Left cardiac atrium (tissue), 4 donors: ENCODE results near the gene KREMEN2. TPM values are rescaled to one million over a fixed set of nuclear protein-coding genes. Genes with fewer than 3 reads are reported as not detected.

Source experiments
- ATAC-seq, 2 donors: fragments of 200-7000 bp; cut with Tn5 transposase; one replicate each; pipeline ENCODE4 v1.9.1; 2020; ENCODE audit warnings: mild to moderate bottlenecking in 2 of 2, moderate library complexity in 2 of 2
- DNase-seq: peaks from one replicate; pipeline ENCODE4 v3.0.0-alpha.2; 2020
- intact Hi-C, 2 donors: fragments of 100-400 bp; cut with DNase I; formaldehyde crosslinking; loops; one replicate each; pipeline versions ENCODE4 v1.14.1 to v1.15.1; 2022 to 2023
- total RNA-seq, 2 donors: library from RNA; stranded (reverse); fragmentation: NEBNext Ultra II Directional; extraction: Animal tissue kit (Norgen Biotek cat#: 25700); gene quantifications; one replicate each; pipeline ENCODE4 v1.2.1, GENCODE V29; 2021
- donor health status: DM: no; HTN: yes; CAD: no.
- donor health status: DM: no; HTN: yes; CAD: no; lungs with severe emphysema.
- donor health status: DM: yes; HTN: yes; CAD: no.
- donor health status: Dilated cardiomyopathy.

KREMEN2 gene
- total RNA-seq, 2 donors from 2014 or later: not detected

- ATAC-seq (no peak), DNase-seq (no peak)
- intact Hi-C loops: no loop called here
Measured at GRCh38 chr16:3012828-3013420, 48.8 kb downstream of the KREMEN2 start, which contains the start of gene CLDN9. CLDN9 (plus strand) TSS chr16:3012923; CDS start chr16:3013363, 440 bp downstream.

- no peak for ATAC-seq
- no peak for DNase-seq
- intact Hi-C loops: no loop called here
Measured at GRCh38 chr16:3013491-3013951, 49.4 kb downstream of the KREMEN2 start.

DNA sequence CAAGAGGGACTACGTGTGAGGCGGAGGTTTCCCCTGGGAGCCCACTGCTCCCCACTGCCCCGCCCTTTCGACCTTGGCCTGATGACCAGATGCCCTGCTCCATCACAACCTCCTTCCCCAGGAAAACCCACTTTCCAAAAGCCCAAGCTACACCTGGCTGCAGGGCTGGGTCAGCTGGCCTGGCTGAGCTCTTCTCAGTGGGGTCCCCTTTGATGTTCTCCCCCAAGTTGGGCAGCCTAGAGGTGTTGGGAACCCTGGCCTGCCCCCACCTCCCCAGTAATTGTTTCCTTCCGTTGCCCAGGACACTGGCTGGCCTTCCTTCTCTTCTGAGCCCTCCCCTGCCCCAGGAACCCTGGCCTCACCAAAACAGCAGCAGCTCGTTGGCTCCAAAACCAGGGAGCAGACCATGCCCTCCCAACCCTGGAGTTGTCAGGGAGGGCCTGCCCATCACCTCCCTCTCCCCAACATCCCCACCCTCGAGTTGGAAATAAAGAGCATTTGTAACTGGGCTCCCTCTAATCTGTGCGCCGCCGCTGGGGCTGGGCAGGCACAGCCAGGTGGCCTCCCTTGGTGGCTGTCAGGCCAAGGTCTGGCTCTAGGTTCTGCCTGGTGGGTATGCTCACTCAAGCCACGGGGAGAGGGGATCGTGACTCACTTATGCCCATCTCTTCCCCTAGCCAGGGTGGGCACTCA, 50.1 kb downstream of the KREMEN2 start:
- DNase-seq (no peak), ATAC-seq (no peak)
- intact Hi-C loops: no loop called here

GRCh38 chr16:3014971-3015370, 50.9 kb downstream of the KREMEN2 start:
- DNase-seq: no peak
- ATAC-seq: no peak
- intact Hi-C loops: no loop called here

- ATAC-seq (no peak), DNase-seq (no peak)
- intact Hi-C loops: no loop called here
Measured at GRCh38 chr16:3015865-3016521, 51.9 kb downstream of the KREMEN2 start.

GRCh38 chr16:3017344-3017743, 53.3 kb downstream of the KREMEN2 start:
- ATAC-seq: no peak
- no peak for DNase-seq
- intact Hi-C loops: no loop called here

Other genes with a start within 250 kb of the KREMEN2 start
- gene PRSS27, start 244.1 kb upstream of the KREMEN2 start, total RNA-seq: under 1 TPM; 0.44 to 0.65 TPM
- 100 to 1,000 TPM; 266 to 321 TPM for gene SRRM2, start 211.6 kb upstream of the KREMEN2 start, total RNA-seq
- gene ELOB, start 187.0 kb upstream of the KREMEN2 start, total RNA-seq: 100 to 1,000 TPM; 262 to 270 TPM
- not detected for gene PRSS33, start 176.7 kb upstream of the KREMEN2 start, total RNA-seq
- not detected for gene PRSS41, start 165.8 kb upstream of the KREMEN2 start, total RNA-seq
- gene PRSS21, start 147.0 kb upstream of the KREMEN2 start, total RNA-seq: not detected
- gene ZG16B, start 134.0 kb upstream of the KREMEN2 start, total RNA-seq: under 1 TPM in 1 of 2 donors, not detected in 1; 0.27 TPM
- not detected for gene PRSS22, start 106.1 kb upstream of the KREMEN2 start, total RNA-seq
- 10 to 100 TPM; 27.1 to 29.1 TPM for gene FLYWCH2, start 81.1 kb upstream of the KREMEN2 start, total RNA-seq
- gene FLYWCH1, start 52.3 kb upstream of the KREMEN2 start, total RNA-seq: 10 to 100 TPM; 31.4 to 35.1 TPM
- 10 to 100 TPM in 1 of 2 donors, 1 to 10 TPM in 1; 5.8 to 10.1 TPM for gene PAQR4, start 5.1 kb downstream of the KREMEN2 start, total RNA-seq
- gene PKMYT1, start 16.2 kb downstream of the KREMEN2 start, total RNA-seq: 1 to 10 TPM in 1 of 2 donors, under 1 TPM in 1; 0.97 to 2.9 TPM
- gene CLDN9, start 48.6 kb downstream of the KREMEN2 start, total RNA-seq: under 1 TPM; 0.24 TPM
- gene CLDN6, start 53.9 kb downstream of the KREMEN2 start, total RNA-seq: not detected
- gene TNFRSF12A, start 56.1 kb downstream of the KREMEN2 start, total RNA-seq: 10 to 100 TPM; 24.3 to 72.4 TPM
- 10 to 100 TPM; 28.4 to 46.1 TPM for gene HCFC1R1, start 59.7 kb downstream of the KREMEN2 start, total RNA-seq
- 10 to 100 TPM; 11.8 to 18.2 TPM for gene THOC6, start 59.8 kb downstream of the KREMEN2 start, total RNA-seq
- gene BICDL2, start 72.7 kb downstream of the KREMEN2 start, total RNA-seq: not detected
- gene MMP25, start 82.3 kb downstream of the KREMEN2 start, total RNA-seq: 1 to 10 TPM; 1.5 to 2.3 TPM
- gene IL32, start 101.4 kb downstream of the KREMEN2 start, total RNA-seq: 10 to 100 TPM; 51.7 to 64.0 TPM
- not detected for gene ZSCAN10, start 135.0 kb downstream of the KREMEN2 start, total RNA-seq
- 1 to 10 TPM; 7.0 to 7.2 TPM for gene ZNF205, start 148.3 kb downstream of the KREMEN2 start, total RNA-seq
- gene ZNF213, start 170.8 kb downstream of the KREMEN2 start, total RNA-seq: 1 to 10 TPM; 6.5 to 6.7 TPM
- not detected for gene OR1F1, start 223.9 kb downstream of the KREMEN2 start, total RNA-seq